ENCODE data around the gene IGF1.

DNA sequence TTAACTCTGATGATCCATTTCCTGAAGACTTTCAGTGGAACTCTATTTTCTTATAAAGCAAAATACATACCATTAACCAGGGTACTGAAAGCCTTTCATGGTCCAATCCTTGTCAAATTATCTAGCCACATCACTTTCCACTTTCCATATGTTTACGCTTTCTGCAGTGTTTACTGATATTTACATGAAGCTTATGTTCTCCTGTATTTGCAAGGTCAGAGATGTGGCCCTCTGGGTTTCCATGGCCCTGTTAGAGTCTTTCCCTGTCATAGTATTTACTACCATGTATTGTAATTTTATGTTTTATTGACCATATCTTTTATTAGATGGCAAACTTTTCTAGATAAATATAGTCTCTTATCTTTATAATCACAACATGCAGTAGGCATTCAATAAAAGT, 23.5 kb upstream of the IGF1 start:
- TF ChIP-seq, protein P1, sequence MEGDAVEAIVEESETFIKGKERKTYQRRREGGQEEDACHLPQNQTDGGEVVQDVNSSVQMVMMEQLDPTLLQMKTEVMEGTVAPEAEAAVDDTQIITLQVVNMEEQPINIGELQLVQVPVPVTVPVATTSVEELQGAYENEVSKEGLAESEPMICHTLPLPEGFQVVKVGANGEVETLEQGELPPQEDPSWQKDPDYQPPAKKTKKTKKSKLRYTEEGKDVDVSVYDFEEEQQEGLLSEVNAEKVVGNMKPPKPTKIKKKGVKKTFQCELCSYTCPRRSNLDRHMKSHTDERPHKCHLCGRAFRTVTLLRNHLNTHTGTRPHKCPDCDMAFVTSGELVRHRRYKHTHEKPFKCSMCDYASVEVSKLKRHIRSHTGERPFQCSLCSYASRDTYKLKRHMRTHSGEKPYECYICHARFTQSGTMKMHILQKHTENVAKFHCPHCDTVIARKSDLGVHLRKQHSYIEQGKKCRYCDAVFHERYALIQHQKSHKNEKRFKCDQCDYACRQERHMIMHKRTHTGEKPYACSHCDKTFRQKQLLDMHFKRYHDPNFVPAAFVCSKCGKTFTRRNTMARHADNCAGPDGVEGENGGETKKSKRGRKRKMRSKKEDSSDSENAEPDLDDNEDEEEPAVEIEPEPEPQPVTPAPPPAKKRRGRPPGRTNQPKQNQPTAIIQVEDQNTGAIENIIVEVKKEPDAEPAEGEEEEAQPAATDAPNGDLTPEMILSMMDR (IDR thresholded peaks at IDR 0.05), result no peak
- no peak for TF ChIP-seq POLR2A (IDR thresholded peaks at IDR 0.05)
